Activated CD4-positive, alpha-beta T cell treated with anti-CD3 and anti-CD28 coated beads, Interleukin-2, amount 10 ng/mL, durations not matched to agents 24 days and 14 days (primary cell): ENCODE data around the gene GOLGA6B. TPM values are rescaled to one million over a fixed set of nuclear protein-coding genes. Genes with fewer than 3 reads are reported as not detected.
A peak's percentile ranks its signal among the peaks of the same experiment; 100 is the strongest.
"Not testable (repeated sequence)": the region's sequence is repeated elsewhere in the genome, so short reads cannot be mapped to it uniquely, and the experiment has no call there.

Source experiments
- DNase-seq: peaks from one replicate; pipeline ENCODE4 v3.0.0; 2022
- H3K27ac Mint-ChIP-seq: one replicate; pipeline ENCODE4 v1.8.0; 2022; ENCODE audit warnings: mild to moderate bottlenecking, mixed read lengths
- H3K27me3 Mint-ChIP-seq: one replicate; pipeline ENCODE4 v1.8.0; 2022; ENCODE audit warnings: mixed read lengths
- H3K36me3 Mint-ChIP-seq: one replicate; pipeline ENCODE4 v1.8.0; 2022; ENCODE audit warnings: low read depth, mild to moderate bottlenecking, mixed read lengths
- H3K4me1 Mint-ChIP-seq: one replicate; pipeline ENCODE4 v1.8.0; 2021; ENCODE audit warnings: mixed read lengths
- H3K4me3 Mint-ChIP-seq: one replicate; pipeline ENCODE4 v1.8.0; 2022; ENCODE audit warnings: mild to moderate bottlenecking, moderate library complexity, mixed read lengths
- H3K9me3 Mint-ChIP-seq: one replicate; pipeline ENCODE4 v1.8.0; 2021; ENCODE audit warnings: mixed read lengths
- intact Hi-C: fragments of 100-400 bp; cut with micrococcal nuclease; formaldehyde crosslinking; loops from one replicate; pipeline ENCODE4 v1.15.1; 2023
- total RNA-seq: library from RNA; stranded (reverse); gene quantifications from 2 replicates; pipeline ENCODE4 v1.2.3, GENCODE V29; 2022

GOLGA6B gene
- total RNA-seq, 1 donor from 2014 or later, result not detected

GRCh38 chr15:72685925-72686794, 31.7 kb downstream of the GOLGA6B start, which contains the start of the genes BBS4 and HIGD2B:
BBS4 (plus strand) TSS chr15:72686207; CDS start chr15:72686228, 21 bp downstream.
HIGD2B (minus strand) TSS chr15:72686182; CDS start chr15:72676374, 9,808 bp downstream.
- intact Hi-C loops, result loop anchor here (2.0 to 5.0 kb wide), 3 partner anchors 97 to 569 kb away; partner anchors contain the start of genes ADPGK, ARIH1, MYO9A and SENP8
- H3K27me3 Mint-ChIP-seq, result peaks cover under 1% of the 10 kb centered on the region
- no peaks in the 10 kb centered on the region for H3K36me3 Mint-ChIP-seq
- peak within 1 kb of the TSS; percentile 88 for H3K27ac Mint-ChIP-seq
- H3K4me3 Mint-ChIP-seq, result peak within 1 kb of the TSS; percentile 97
- DNase-seq, result peak; percentile 97
- H3K9me3 Mint-ChIP-seq, result no peaks in the 10 kb centered on the region
- H3K4me1 Mint-ChIP-seq, result peaks cover 21% of the 10 kb centered on the region

- no peaks in the 10 kb centered on the region for H3K36me3 Mint-ChIP-seq
- intact Hi-C loops, result loop anchor here (5.0 kb wide), 2 partner anchors 216 to 571 kb away; partner anchors contain the start of genes ARIH1, MYO9A and SENP8
- H3K4me1 Mint-ChIP-seq, result peaks cover 18% of the 10 kb centered on the region
- no peak overlapping the region for H3K27ac Mint-ChIP-seq
- no peaks in the 10 kb centered on the region for H3K9me3 Mint-ChIP-seq
- H3K4me3 Mint-ChIP-seq, result no peak overlapping the region
- H3K27me3 Mint-ChIP-seq, result no peaks in the 10 kb centered on the region
- no peak for DNase-seq
Measured at GRCh38 chr15:72688697-72689096, 34.2 kb downstream of the GOLGA6B start.

GRCh38 chr15:72690938-72691337, 36.4 kb downstream of the GOLGA6B start:
- Mint-ChIP-seq H3K36me3 (peaks cover 4% of the 10 kb centered on the region), H3K4me3 (no peak overlapping the region), H3K4me1 (peaks cover 15% of the 10 kb centered on the region), H3K27ac (no peak overlapping the region), H3K9me3 (no peaks in the 10 kb centered on the region), H3K27me3 (no peaks in the 10 kb centered on the region)
- intact Hi-C loops, result no loop called here
- DNase-seq, result no peak

GRCh38 chr15:72698938-72699337, 44.4 kb downstream of the GOLGA6B start:
- Mint-ChIP-seq H3K9me3 (no peaks in the 10 kb centered on the region), H3K4me3 (no peak overlapping the region), H3K4me1 (peaks cover 6% of the 10 kb centered on the region), H3K27ac (no peak overlapping the region), H3K27me3 (no peaks in the 10 kb centered on the region), H3K36me3 (peaks cover 4% of the 10 kb centered on the region)
- intact Hi-C loops, result no loop called here
- no peak for DNase-seq

- Mint-ChIP-seq H3K27me3 (no peaks in the 10 kb centered on the region), H3K4me1 (peaks cover 2% of the 10 kb centered on the region), H3K36me3 (peaks cover 3% of the 10 kb centered on the region)
Measured at GRCh38 chr15:72700076-72700475, 45.6 kb downstream of the GOLGA6B start.

GRCh38 chr15:72706266-72706665, 51.8 kb downstream of the GOLGA6B start:
- intact Hi-C loops, result no loop called here
- no peaks in the 10 kb centered on the region for H3K9me3 Mint-ChIP-seq

More at GRCh38 chr15:72700076-72700475, 45.6 kb downstream of the GOLGA6B start:
- DNase-seq, result no peak
- no peak overlapping the region for H3K4me3 Mint-ChIP-seq
- intact Hi-C loops, result no loop called here
- H3K27ac Mint-ChIP-seq, result no peak overlapping the region
- H3K9me3 Mint-ChIP-seq, result no peaks in the 10 kb centered on the region

GRCh38 chr15:72708551-72709303, 54.2 kb downstream of the GOLGA6B start:
- H3K9me3 Mint-ChIP-seq, H3K36me3 Mint-ChIP-seq, H3K4me1 Mint-ChIP-seq, intact Hi-C loops, H3K27me3 Mint-ChIP-seq, DNase-seq, H3K27ac Mint-ChIP-seq, H3K4me3 Mint-ChIP-seq: not testable (repeated sequence)

More at GRCh38 chr15:72706266-72706665, 51.8 kb downstream of the GOLGA6B start:
- Mint-ChIP-seq H3K27ac (no peak overlapping the region), H3K4me3 (no peak overlapping the region), H3K36me3 (no peaks in the 10 kb centered on the region), H3K27me3 (no peaks in the 10 kb centered on the region), H3K4me1 (no peaks in the 10 kb centered on the region)
- no peak for DNase-seq

Other genes with a start within 250 kb of the GOLGA6B start
- 140 and 141 TPM in 2 replicates for gene ARIH1, start 180.4 kb upstream of the GOLGA6B start, total RNA-seq
- gene HIGD2B, start 31.5 kb downstream of the GOLGA6B start, total RNA-seq, result not detected in 2 replicates
- gene BBS4, start 31.5 kb downstream of the GOLGA6B start, total RNA-seq, result 8.3 and 10.2 TPM in 2 replicates
- 107 and 112 TPM in 2 replicates for gene ADPGK, start 129.1 kb downstream of the GOLGA6B start, total RNA-seq